Esophagus muscularis mucosa (tissue), 4 donors: Measurements from ENCODE around the gene CALD1. TPM values are rescaled to one million over a fixed set of nuclear protein-coding genes. Genes with fewer than 3 reads are reported as not detected.

Experiments used
- DNase-seq: peaks from one replicate; pipeline ENCODE4 v3.0.0-alpha.2; 2017; ENCODE audit errors: extremely low spot score
- H3K27ac ChIP-seq, 4 donors: fragments of 200-600 bp; sonication (generic); replicated peaks in 1 of 4; 1 replicate in 3 of 4; 2 replicates in 1 of 4; pipeline ENCODE4 v1.5.1; 2016 to 2019; ENCODE audit warnings: mild to moderate bottlenecking in 1 of 4
- H3K27me3 ChIP-seq, 4 donors: fragments of 200-600 bp; sonication (generic); one replicate each; pipeline versions ENCODE4 v1.5.1 to v1.6.0; 2016 to 2019
- H3K36me3 ChIP-seq, 4 donors: fragments of 200-600 bp; sonication (generic); one replicate each; pipeline ENCODE4 v1.5.1; 2016 to 2019
- H3K4me1 ChIP-seq, 4 donors: fragments of 200-600 bp; sonication (generic); one replicate each; pipeline ENCODE4 v1.5.1; 2016 to 2019
- H3K4me3 ChIP-seq, 4 donors: fragments of 200-600 bp; sonication (generic); 1 replicate in 2 of 4; 2 replicates in 2 of 4; pipeline ENCODE4 v1.5.1; 2016 to 2019; ENCODE audit warnings: mild to moderate bottlenecking in 4 of 4, moderate library complexity in 1 of 4
- H3K9me3 ChIP-seq, 4 donors: fragments of 200-600 bp; sonication (generic); 1 replicate in 3 of 4; 2 replicates in 1 of 4; pipeline ENCODE4 v1.5.1; 2016 to 2019
- CTCF ChIP-seq, 3 experiments: fragments of 200-600 bp in 2 of 3; fragments of 450-650 bp in 1 of 3; sonication (generic) in 2 of 3; IDR thresholded peaks; one replicate each; pipeline ENCODE4 v1.5.1; 2017 to 2019; ENCODE audit warnings: antibody characterized with exemption in 3 of 3, mild to moderate bottlenecking in 2 of 3, moderate library complexity in 1 of 3
- EP300 ChIP-seq: sonication (generic); formaldehyde crosslinking; IDR thresholded peaks from one replicate; pipeline ENCODE4 v1.6.1; 2017; ENCODE audit warnings: antibody characterized with exemption
- POLR2A ChIP-seq: fragments of 450-650 bp; IDR thresholded peaks from one replicate; pipeline ENCODE4 v1.6.1; 2017; ENCODE audit warnings: antibody characterized with exemption, moderate library complexity, mild to moderate bottlenecking, low read depth
- POLR2AphosphoS5 ChIP-seq, 2 donors: sonication (generic); formaldehyde crosslinking; IDR thresholded peaks; one replicate each; pipeline ENCODE4 v1.6.1; 2017; ENCODE audit warnings: antibody characterized with exemption in 2 of 2
- WGBS: methylation state at CpG from one replicate; pipeline ENCODE4 v1.1.5; 2018; 5-methylcytosine and 5-hydroxymethylcytosine counted together
- intact Hi-C: fragments of 100-400 bp; cut with DNase I; formaldehyde crosslinking; loops from one replicate; pipeline ENCODE4 v1.15.1; 2023
- total RNA-seq, 4 donors: library from RNA; depleted of rRNA; stranded (reverse); fragments of >200 nt; gene quantifications; one replicate each; pipeline versions ENCODE4 v1.1.0 to v1.2.1, GENCODE V29; 2016

CALD1 gene
- total RNA-seq, 4 donors from 2014 or later: 2,057 to 3,140 (median 2,687) TPM

- 50% methylated on average over 9 of the region's 9 CpGs for WGBS
- H3K4me3 ChIP-seq: no peak overlapping the region
- H3K9me3 ChIP-seq: no peaks in the 10 kb centered on the region
- no peak for DNase-seq
- H3K27ac ChIP-seq: peak overlapping the region; percentile 35 to 89 (median 39)
- no peaks in the 10 kb centered on the region for H3K27me3 ChIP-seq
- peaks cover 0 to 30% (median 20%) of the 10 kb centered on the region in 4 donors for H3K4me1 ChIP-seq
- TF ChIP-seq CTCF (IDR thresholded peaks at IDR 0.05) (peak; percentile 52 to 57 (median 56)), EP300 (no peak)
- H3K36me3 ChIP-seq: peaks cover 75 to 99% (median 92%) of the 10 kb centered on the region in 4 donors
- intact Hi-C loops: no loop called here
These were observed 175.0 kb downstream of the CALD1 start for GRCh38 chr7:134954197-134955082.

DNA sequence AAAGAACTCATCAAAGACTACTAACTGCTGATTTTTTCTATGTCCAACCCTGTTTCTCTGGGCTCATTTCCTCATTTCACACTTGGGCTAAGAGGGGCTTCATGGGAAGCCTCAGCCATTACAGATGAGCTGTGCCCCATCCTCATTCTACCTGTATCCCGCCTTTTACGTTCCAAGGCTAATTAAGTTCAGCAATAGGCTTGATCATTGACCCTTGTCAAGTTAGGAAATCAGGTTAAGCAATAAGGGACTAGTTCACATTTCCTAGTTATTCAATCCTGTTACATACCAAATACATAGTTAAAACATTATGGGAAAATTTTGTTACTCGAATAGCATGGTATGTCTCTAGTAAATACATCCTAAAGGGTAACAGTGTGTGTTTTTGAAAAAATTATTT lies 177.6 kb downstream of the CALD1 start:
- Histone ChIP-seq H3K27me3 (no peaks in the 10 kb centered on the region), H3K27ac (peak overlapping the region in 2 of 4 donors; percentile 19 to 31), H3K9me3 (no peaks in the 10 kb centered on the region), H3K36me3 (peaks cover 75 to 99% (median 90%) of the 10 kb centered on the region in 4 donors), H3K4me3 (no peak overlapping the region), H3K4me1 (peaks cover 0 to 41% (median 33%) of the 10 kb centered on the region in 4 donors)
- 89% methylated on average over 3 of the region's 3 CpGs for WGBS
- intact Hi-C loops: no loop called here
- DNase-seq: no peak
- TF ChIP-seq POLR2A: no peak
- no peak for TF ChIP-seq POLR2AphosphoS5 (IDR thresholded peaks at IDR 0.05)
- TF ChIP-seq CTCF (IDR thresholded peaks at IDR 0.05): no peak
- no peak for TF ChIP-seq EP300

- peaks cover 0 to 62% (median 58%) of the 10 kb centered on the region in 4 donors for H3K4me1 ChIP-seq
These were observed 180.4 kb downstream of the CALD1 start for GRCh38 chr7:134959810-134960209.

GRCh38 chr7:134962270-134962780 lies 182.9 kb downstream of the CALD1 start:
- peaks cover 68 to 98% (median 86%) of the 10 kb centered on the region in 4 donors for H3K36me3 ChIP-seq
- intact Hi-C loops: no loop called here
- TF ChIP-seq CTCF (IDR thresholded peaks at IDR 0.05): no peak
- no peak for TF ChIP-seq EP300
- TF ChIP-seq POLR2AphosphoS5 (IDR thresholded peaks at IDR 0.05): no peak
- no peak for TF ChIP-seq POLR2A
- H3K9me3 ChIP-seq: no peaks in the 10 kb centered on the region
- no peak for DNase-seq
- H3K27me3 ChIP-seq: no peaks in the 10 kb centered on the region
- H3K4me3 ChIP-seq: no peak overlapping the region
- H3K27ac ChIP-seq: peak overlapping the region; percentile 46 to 66 (median 63)
- H3K4me1 ChIP-seq: peaks cover 0 to 75% (median 72%) of the 10 kb centered on the region in 4 donors

More at GRCh38 chr7:134959810-134960209, 180.4 kb downstream of the CALD1 start:
- WGBS: 84% methylated on average over 5 of the region's 5 CpGs
- Histone ChIP-seq H3K27ac (peak overlapping the region; percentile 46 to 66 (median 52)), H3K4me3 (no peak overlapping the region), H3K9me3 (no peaks in the 10 kb centered on the region), H3K27me3 (no peaks in the 10 kb centered on the region), H3K36me3 (peaks cover 70 to 98% (median 85%) of the 10 kb centered on the region in 4 donors)
- intact Hi-C loops: no loop called here
- peak in 1 of 2 donors; percentile 28 for TF ChIP-seq POLR2AphosphoS5 (IDR thresholded peaks at IDR 0.05)
- no peak for TF ChIP-seq EP300
- no peak for TF ChIP-seq CTCF (IDR thresholded peaks at IDR 0.05)
- DNase-seq: no peak
